BLaER1 treated with 17β-estradiol and CSF1 and Interleukin-3, amounts not matched to agents 10 nM and 100 nM (cell line): ENCODE data around the gene FBH1.
"Not testable (repeated sequence)": the region's sequence is repeated elsewhere in the genome, so short reads cannot be mapped to it uniquely, and the experiment has no call there.

ENCODE experiments used
- H3K27ac ChIP-seq, 11 experiments: shearing (Covaris generic); formaldehyde crosslinking; 2 replicates each; pipeline ENCODE4 v1.8.1; 2022
- H3K27me3 ChIP-seq, 11 experiments: shearing (Covaris generic); formaldehyde crosslinking; 2 replicates each; pipeline ENCODE4 v1.8.1; 2022
- H3K36me3 ChIP-seq, 11 experiments: shearing (Covaris generic); formaldehyde crosslinking; 2 replicates each; pipeline ENCODE4 v1.8.1; 2022
- H3K4me1 ChIP-seq, 10 experiments: shearing (Covaris generic); formaldehyde crosslinking; 2 replicates each; pipeline ENCODE4 v1.8.1; 2022
- H3K4me2 ChIP-seq, 11 experiments: shearing (Covaris generic); formaldehyde crosslinking; 2 replicates each; pipeline ENCODE4 v1.8.1; 2022
- H3K4me3 ChIP-seq, 10 experiments: shearing (Covaris generic); formaldehyde crosslinking; 2 replicates each; pipeline ENCODE4 v1.8.1; 2022
- H3K9ac ChIP-seq, 11 experiments: shearing (Covaris generic); formaldehyde crosslinking; 2 replicates each; pipeline ENCODE4 v1.8.1; 2022
- H3K9me3 ChIP-seq, 11 experiments: shearing (Covaris generic); formaldehyde crosslinking; replicated peaks in 1 of 11; 2 replicates each; pipeline ENCODE4 v1.8.1; 2022
- H4K20me1 ChIP-seq, 11 experiments: shearing (Covaris generic); formaldehyde crosslinking; 2 replicates each; pipeline ENCODE4 v1.8.1; 2022
- Cebpa-rat ChIP-seq, 11 experiments: shearing (Covaris generic); IDR thresholded peaks; 2 replicates each; pipeline ENCODE4 v1.8.1; 2022

FBH1 gene

DNA sequence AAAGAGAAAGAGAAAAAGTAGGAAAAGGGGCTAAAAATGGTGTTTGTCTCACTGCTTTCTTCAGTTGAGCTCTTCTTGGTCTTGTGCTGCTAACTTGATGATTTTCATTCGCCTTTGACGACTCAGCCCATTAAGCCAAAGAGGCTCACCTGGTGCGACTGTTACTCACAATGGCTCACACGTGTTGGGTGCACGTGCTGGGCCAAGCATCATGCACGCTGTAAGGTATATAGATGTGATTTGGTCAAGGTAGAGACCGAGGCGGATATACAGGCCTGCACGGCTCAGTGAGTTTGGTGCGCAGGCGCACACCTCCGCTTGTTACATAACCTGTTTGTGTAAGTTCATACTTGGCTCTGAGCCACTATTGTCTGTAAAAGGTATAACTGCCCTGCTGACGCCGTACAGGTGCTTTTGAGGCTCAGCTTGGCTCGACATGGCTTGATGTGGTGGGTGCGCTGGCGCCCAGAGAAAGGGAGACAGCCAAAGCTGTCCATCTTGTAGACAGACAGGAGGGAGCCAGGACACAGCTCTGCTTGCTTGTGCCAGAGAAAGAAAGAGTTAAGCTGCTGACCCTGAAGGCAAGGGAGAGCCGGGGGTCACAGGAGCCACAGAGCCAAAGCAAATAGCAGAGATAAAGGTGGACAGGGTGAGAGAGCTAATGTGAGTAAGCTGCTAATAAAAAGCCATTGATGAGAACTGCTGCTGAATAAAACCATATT, 33.9 kb upstream of the FBH1 start:
- H3K9me3 ChIP-seq: peaks cover 0 to 8% (median 0%) of the 10 kb centered on the region in 11 experiments; a peak in 1 of 22 replicates
- no peaks in the 10 kb centered on the region for H3K36me3 ChIP-seq
- no peaks in the 10 kb centered on the region for H3K27me3 ChIP-seq
- no peak overlapping the region for H3K4me2 ChIP-seq
- no peak for TF ChIP-seq Cebpa-rat (IDR thresholded peaks at IDR 0.05)
- no peak overlapping the region for H3K9ac ChIP-seq
- H3K4me1 ChIP-seq: peaks cover 0 to 30% (median under 1%) of the 10 kb centered on the region in 10 experiments; a peak in 6 of 20 replicates
- H3K27ac ChIP-seq: no peak overlapping the region
- no peak overlapping the region for H3K4me3 ChIP-seq
- no peaks in the 10 kb centered on the region for H4K20me1 ChIP-seq

DNA sequence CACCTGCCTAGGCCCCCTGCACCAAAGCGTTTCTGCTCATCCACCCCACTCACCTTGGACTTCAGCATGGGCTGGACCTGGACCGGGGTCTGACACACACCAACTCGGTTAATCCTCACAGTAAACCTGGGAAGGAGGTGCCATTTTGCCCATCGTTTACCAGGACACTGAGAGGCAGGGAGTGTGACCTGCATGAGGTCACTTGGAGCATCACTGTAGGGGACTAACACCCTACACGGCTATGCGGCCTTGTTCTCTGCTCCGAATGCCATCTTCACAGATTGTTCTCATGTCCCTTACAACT, 33.4 kb upstream of the FBH1 start:
- no peaks in the 10 kb centered on the region; a peak in 1 of 22 replicates for H3K36me3 ChIP-seq
- no peak for TF ChIP-seq Cebpa-rat (IDR thresholded peaks at IDR 0.05)
- H3K4me1 ChIP-seq: peaks cover 0 to 35% (median 2%) of the 10 kb centered on the region in 10 experiments; a peak in 6 of 20 replicates
- H3K27ac ChIP-seq: no peak overlapping the region
- no peaks in the 10 kb centered on the region for H4K20me1 ChIP-seq
- no peak overlapping the region for H3K4me2 ChIP-seq
- H3K9ac ChIP-seq: no peak overlapping the region
- H3K27me3 ChIP-seq: no peaks in the 10 kb centered on the region
- H3K9me3 ChIP-seq: peaks cover 0 to 8% (median 0%) of the 10 kb centered on the region in 11 experiments; a peak in 1 of 22 replicates
- no peak overlapping the region for H3K4me3 ChIP-seq

DNA sequence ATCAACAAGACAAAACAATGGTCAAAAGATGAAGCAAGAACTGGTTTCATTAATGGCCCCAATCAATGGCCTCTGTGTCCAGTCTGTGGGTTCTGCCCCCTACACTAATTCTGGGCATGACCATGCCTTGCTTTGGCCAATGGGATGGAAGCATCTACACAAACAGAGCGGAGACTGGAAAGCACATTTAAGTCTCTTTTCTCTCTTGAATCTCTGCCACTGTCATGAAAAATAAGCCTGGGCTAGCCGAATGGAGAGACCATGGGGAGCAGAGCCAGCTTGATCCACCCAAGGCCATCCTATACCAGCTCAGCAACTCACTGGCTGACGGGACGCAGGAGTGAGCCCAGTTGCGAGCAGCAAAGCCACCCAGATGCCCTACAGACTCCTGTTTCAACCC, 31.2 kb upstream of the FBH1 start:
- Histone ChIP-seq H3K27ac (no peak overlapping the region), H3K36me3 (peaks cover 0 to 18% (median 13%) of the 10 kb centered on the region in 11 experiments; a peak in 9 of 22 replicates), H3K9ac (no peak overlapping the region), H3K4me3 (no peak overlapping the region), H3K27me3 (no peaks in the 10 kb centered on the region), H3K4me2 (no peak overlapping the region), H3K4me1 (peaks cover 0 to 24% (median 0%) of the 10 kb centered on the region in 10 experiments; a peak in 6 of 20 replicates), H3K9me3 (peaks cover 3 to 16% (median 10%) of the 10 kb centered on the region in 11 experiments; a peak in 17 of 22 replicates), H4K20me1 (no peaks in the 10 kb centered on the region)
- TF ChIP-seq Cebpa-rat (IDR thresholded peaks at IDR 0.05): no peak

DNA sequence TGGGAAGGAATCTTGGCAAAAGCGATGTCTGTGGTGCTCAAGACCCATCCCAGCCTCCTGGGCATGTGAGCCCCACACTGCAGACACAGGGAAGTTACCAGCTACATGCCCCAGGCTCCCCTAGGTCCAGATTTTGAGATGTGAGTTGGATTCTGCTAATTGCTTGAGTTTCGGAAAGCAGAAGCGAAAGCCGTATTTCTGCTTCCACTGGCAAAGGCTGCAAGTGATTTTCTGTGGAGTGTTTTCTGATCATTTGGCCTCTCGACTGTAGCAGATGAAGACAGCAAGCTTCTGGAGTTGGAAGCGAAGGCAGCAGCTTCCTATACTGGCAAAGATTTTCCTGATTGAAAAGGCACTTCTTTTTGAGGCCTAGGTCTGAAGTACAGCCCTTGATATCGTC, 30.0 kb upstream of the FBH1 start:
- TF ChIP-seq Cebpa-rat (IDR thresholded peaks at IDR 0.05): no peak
- Histone ChIP-seq H3K9me3 (peaks cover 6 to 26% (median 15%) of the 10 kb centered on the region in 11 experiments; a peak in 17 of 22 replicates), H3K27me3 (no peaks in the 10 kb centered on the region), H4K20me1 (no peaks in the 10 kb centered on the region), H3K9ac (no peak overlapping the region), H3K4me3 (no peak overlapping the region), H3K36me3 (peaks cover 0 to 28% (median 14%) of the 10 kb centered on the region in 11 experiments; a peak in 9 of 22 replicates), H3K4me2 (peak overlapping the region in 1 of 11 experiments; percentile 54; a peak in 2 of 22 replicates), H3K27ac (no peak overlapping the region), H3K4me1 (peaks cover 0 to 24% (median 0%) of the 10 kb centered on the region in 10 experiments; a peak in 6 of 20 replicates)

DNA sequence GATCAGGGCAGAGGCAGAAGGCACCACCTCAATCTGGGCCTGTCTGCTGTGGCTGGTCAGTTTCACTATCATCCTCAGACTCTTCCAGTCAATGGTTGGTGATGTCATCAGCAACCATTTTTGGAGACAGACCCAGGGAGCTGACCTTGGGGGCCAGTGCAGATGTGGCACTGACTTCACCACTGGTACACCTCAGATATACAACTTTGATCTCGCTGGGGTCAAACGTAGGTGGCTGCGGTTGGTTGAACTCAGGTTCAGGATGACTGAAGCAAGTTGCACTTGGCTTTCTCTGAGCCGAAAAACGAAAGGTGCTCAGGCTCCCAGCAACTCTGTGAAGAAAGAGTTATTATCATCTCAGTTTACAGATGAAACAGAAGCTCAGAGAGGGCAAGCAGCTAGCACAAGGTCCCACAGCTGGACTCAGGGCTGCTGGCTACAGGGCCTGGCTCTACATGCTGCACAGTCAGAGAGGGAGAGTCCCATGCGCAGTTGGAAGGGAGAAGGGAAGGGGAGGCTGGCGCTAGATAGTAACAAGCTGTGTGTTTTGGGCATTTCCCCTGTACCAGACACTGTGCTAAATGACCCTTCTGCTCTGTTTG, 27.6 kb upstream of the FBH1 start:
- peaks cover 15 to 39% (median 16%) of the 10 kb centered on the region in 10 experiments for H3K4me1 ChIP-seq
- H3K27me3 ChIP-seq: no peaks in the 10 kb centered on the region
- H3K4me3 ChIP-seq: no peak overlapping the region
- peaks cover 0 to 28% (median 14%) of the 10 kb centered on the region in 11 experiments; a peak in 9 of 22 replicates for H3K36me3 ChIP-seq
- no peak overlapping the region for H3K27ac ChIP-seq
- no peaks in the 10 kb centered on the region for H4K20me1 ChIP-seq
- H3K9ac ChIP-seq: no peak overlapping the region
- no peak for TF ChIP-seq Cebpa-rat (IDR thresholded peaks at IDR 0.05)
- H3K9me3 ChIP-seq: peaks cover 6 to 26% (median 15%) of the 10 kb centered on the region in 11 experiments; a peak in 18 of 22 replicates
- H3K4me2 ChIP-seq: no peak overlapping the region; a peak in 1 of 22 replicates

DNA sequence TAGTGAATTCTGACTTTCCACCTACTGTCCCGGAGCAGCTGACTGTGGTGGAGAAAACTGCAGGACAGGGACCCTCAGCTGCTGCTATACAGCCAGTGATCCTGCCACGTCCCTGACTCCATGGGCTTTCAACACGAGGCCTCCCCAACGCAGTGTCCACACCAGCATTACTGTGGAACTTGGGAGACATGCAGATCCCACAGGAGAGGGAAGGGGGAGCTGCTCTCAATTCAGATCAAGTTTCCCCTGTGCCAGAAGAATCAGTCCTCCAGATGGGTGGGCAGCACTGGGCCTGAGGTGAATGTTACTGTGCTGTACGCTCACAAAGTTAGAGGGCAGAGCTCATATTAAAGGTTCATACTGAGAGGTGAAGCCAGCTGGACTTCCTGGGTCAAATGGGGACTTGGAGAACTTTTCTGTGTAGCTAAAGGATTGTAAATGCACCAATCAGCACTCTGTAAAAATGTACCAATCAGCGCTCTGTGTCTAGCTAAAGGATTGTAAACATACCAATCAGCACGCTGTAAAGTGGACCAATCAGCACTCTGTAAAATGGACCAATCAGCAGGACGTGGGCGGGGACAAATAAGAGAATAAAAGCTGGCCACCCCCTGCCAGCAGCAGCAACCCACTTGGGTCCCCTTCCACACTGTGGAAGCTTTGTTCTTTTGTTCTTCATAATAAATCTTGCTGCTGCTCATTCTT, 26.9 kb upstream of the FBH1 start:
- H3K4me2 ChIP-seq, H3K4me3 ChIP-seq, H3K27me3 ChIP-seq, H3K9ac ChIP-seq, H4K20me1 ChIP-seq, H3K27ac ChIP-seq: not testable (repeated sequence)
- Histone ChIP-seq H3K9me3 (peaks cover 12 to 33% (median 21%) of the 10 kb centered on the region in 11 experiments), H3K4me1 (peaks cover 15 to 39% (median 16%) of the 10 kb centered on the region in 10 experiments), H3K36me3 (peaks cover 0 to 33% (median 15%) of the 10 kb centered on the region in 11 experiments; a peak in 9 of 22 replicates)

DNA sequence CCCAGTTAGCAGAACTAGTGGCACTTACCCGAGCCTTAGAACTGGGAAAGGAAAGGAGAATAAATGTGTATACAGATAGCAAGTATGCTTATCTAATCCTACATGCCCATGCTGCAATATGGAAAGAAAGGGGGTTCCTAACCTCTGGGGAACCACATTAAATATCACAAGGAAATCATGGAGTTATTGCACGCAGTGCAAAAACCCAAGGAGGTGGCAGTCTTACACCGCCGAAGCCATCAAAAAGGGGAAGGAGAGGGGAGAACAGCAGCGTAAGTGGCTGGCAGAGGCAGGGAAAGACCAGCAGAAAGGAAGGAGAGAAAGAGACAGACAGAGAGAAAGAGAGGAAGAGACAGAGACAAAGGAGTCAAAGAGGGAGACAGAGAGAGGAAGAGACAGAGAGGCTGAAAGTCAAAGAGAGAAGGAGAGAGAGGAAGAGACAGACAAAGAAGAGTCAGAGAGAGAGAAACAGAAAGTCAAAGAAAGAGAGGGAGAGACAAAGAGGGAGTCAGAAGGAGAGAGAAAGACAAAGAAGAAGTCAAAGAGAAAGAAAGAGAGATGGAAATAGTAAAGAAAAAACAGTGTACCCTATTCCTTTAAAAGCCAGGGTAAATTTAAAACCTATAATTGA, 23.5 kb upstream of the FBH1 start:
- H3K36me3 ChIP-seq: peaks cover 0 to 46% (median 28%) of the 10 kb centered on the region in 11 experiments; a peak in 11 of 22 replicates
- H3K4me2 ChIP-seq: peak overlapping the region; percentile 50 to 75 (median 60)
- peaks cover 19 to 26% (median 21%) of the 10 kb centered on the region in 10 experiments; a peak in 19 of 20 replicates for H3K4me1 ChIP-seq
- H3K4me3 ChIP-seq, H3K27me3 ChIP-seq, H4K20me1 ChIP-seq: not testable (repeated sequence)
- H3K9ac ChIP-seq: peak overlapping the region in 8 of 11 experiments; percentile 11 to 46 (median 24); a peak in 7 of 22 replicates
- peaks cover 23 to 46% (median 34%) of the 10 kb centered on the region in 11 experiments for H3K9me3 ChIP-seq
- peak overlapping the region in 8 of 11 experiments; percentile 1 to 56 (median 28); a peak in 7 of 22 replicates for H3K27ac ChIP-seq

DNA sequence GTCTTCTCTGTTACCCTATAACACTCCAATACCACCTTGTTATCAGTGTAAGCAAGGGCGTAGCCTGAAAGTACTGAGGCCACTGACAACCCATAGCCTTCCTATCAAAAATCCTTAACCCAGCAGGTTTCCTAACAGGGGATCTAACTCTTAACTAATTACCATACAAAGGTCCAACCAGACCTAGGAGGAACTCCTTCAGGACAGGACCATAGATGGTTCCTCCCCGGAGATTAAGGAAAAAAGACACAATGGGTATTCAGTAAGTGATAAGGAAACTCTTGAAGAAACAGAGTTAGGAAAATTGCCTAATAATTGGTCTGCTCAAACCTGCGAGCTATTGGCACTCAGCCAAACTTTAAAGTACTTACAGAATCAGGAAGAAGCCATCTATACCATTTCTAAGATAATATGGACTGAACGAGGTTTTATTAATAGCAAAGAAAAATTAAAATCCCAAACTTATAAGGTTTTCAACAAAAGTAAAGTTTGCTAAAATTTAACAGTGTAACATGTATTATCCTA, 22.9 kb upstream of the FBH1 start:
- not testable (repeated sequence) for H3K9ac ChIP-seq, H3K4me3 ChIP-seq, H3K27me3 ChIP-seq, H4K20me1 ChIP-seq
- peak overlapping the region in 5 of 11 experiments; percentile 1 to 56 (median 22); a peak in 2 of 22 replicates for H3K27ac ChIP-seq
- H3K4me2 ChIP-seq: peak overlapping the region; percentile 50 to 75 (median 60); a peak in 18 of 22 replicates
- peaks cover 0 to 45% (median 28%) of the 10 kb centered on the region in 11 experiments; a peak in 11 of 22 replicates for H3K36me3 ChIP-seq
- H3K4me1 ChIP-seq: peaks cover 21 to 32% (median 25%) of the 10 kb centered on the region in 10 experiments; a peak in 19 of 20 replicates
- H3K9me3 ChIP-seq: peaks cover 23 to 46% (median 34%) of the 10 kb centered on the region in 11 experiments

DNA sequence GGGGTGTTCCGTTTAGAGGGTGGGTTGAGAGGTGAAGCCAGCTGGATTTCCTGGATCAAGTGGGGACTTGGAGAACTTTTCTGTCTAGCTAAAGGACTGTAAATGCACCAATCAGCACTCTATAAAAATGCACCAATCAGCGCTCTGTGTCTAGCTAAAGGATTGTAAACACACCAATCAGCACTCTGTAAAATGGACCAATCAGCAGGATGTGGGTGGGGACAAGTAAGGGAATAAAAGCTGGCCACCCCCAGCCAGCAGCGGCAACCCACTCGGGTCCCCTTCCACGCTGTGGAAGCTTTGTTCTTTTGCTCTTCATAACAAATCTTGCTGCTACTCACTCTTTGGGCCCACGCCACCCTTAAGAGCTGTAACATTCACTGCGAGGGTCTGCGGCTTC, 21.7 kb upstream of the FBH1 start:
- not testable (repeated sequence) for H3K27me3 ChIP-seq, H3K9ac ChIP-seq

More for the DNA sequence above, 21.7 kb upstream of the FBH1 start:
- H3K4me3 ChIP-seq, H3K4me2 ChIP-seq, H3K27ac ChIP-seq, H4K20me1 ChIP-seq: not testable (repeated sequence)
- Histone ChIP-seq H3K4me1 (peaks cover 21 to 38% (median 32%) of the 10 kb centered on the region in 10 experiments; a peak in 19 of 20 replicates), H3K9me3 (peaks cover 17 to 35% (median 30%) of the 10 kb centered on the region in 11 experiments), H3K36me3 (peaks cover 0 to 32% (median 16%) of the 10 kb centered on the region in 11 experiments; a peak in 11 of 22 replicates)
